Activated CD8-positive, alpha-beta memory T cell treated with anti-CD3 and anti-CD28 coated beads for 36 hours (primary cell): ENCODE measurements around the gene FCRL2. TPM values are rescaled to one million over a fixed set of nuclear protein-coding genes. Genes with fewer than 3 reads are reported as not detected.
"Not testable (repeated sequence)": the region's sequence is repeated elsewhere in the genome, so short reads cannot be mapped to it uniquely, and the experiment has no call there.

Experiments
- CTCF ChIA-PET: fragments of 350-600 bp; sonication (Branson Sonifier 250); formaldehyde crosslinking; loops from one replicate; lab custom pipeline; 2021; ENCODE audit warnings: antibody characterized with exemption; lab: Charles Lee
- POLR2A ChIA-PET: fragments of 350-600 bp; sonication (Branson Sonifier 250); formaldehyde crosslinking; loops from one replicate; lab custom pipeline; 2021; ENCODE audit warnings: antibody characterized with exemption; lab: Charles Lee
- total RNA-seq, 2 experiments: library from RNA; stranded (reverse); gene quantifications; one replicate each; pipeline ENCODE4 v1.2.3, GENCODE V29; 2021

The FCRL2 gene
- total RNA-seq, 2 experiments from 2014 or later: not detected

DNA sequence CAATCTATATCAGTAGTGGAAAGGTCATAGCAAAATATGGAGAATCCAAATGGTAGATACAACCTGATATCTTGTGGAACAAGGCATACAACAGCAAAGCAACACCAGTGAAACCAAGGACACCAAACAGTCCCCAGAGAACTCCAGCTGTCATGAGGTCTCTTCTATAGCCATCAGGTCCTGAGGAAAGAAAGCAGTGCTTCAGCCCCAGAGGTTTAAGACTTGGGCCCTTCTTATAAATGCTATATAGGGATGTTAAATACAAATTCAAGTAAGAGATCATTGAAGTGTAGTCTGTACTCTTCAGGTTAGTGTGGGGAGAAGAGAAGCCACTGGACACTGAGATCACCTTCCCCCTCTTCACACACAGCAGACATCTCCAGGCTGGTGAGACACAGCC is 10.1 kb downstream of the FCRL2 start:
- ChIA-PET CTCF (no interaction called here), POLR2A (no interaction called here)

DNA sequence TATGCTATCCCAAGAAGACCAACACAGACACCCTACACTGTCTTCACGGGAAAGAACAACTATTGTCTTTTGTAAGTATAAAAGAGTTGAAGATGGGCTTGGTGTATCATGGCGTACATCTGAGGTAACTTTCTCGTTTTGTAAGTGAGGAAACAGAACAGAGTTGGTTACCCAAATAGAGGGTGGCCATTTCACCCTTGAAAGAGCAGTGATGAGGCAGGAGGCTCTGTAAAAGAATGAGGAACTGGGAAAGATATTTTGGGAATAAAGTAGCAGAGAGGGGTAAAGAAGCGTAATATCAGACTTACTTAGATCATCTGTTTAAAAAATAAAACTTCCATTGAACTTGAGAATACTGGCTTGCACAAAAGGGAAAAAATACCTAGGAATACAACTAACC is 18.9 kb downstream of the FCRL2 start:
- ChIA-PET CTCF (no interaction called here), POLR2A (no interaction called here)

- ChIA-PET POLR2A (no interaction called here), CTCF (no interaction called here)
Measured at GRCh38 chr1:157753611-157754010, 23.3 kb downstream of the FCRL2 start.

- CTCF ChIA-PET: no interaction called here
Measured at GRCh38 chr1:157751283-157751682, 25.6 kb downstream of the FCRL2 start.

GRCh38 chr1:157748262-157748817 is 28.6 kb downstream of the FCRL2 start:
- POLR2A ChIA-PET: no interaction called here
- CTCF ChIA-PET: no interaction called here

More at GRCh38 chr1:157751283-157751682, 25.6 kb downstream of the FCRL2 start:
- POLR2A ChIA-PET: no interaction called here

DNA sequence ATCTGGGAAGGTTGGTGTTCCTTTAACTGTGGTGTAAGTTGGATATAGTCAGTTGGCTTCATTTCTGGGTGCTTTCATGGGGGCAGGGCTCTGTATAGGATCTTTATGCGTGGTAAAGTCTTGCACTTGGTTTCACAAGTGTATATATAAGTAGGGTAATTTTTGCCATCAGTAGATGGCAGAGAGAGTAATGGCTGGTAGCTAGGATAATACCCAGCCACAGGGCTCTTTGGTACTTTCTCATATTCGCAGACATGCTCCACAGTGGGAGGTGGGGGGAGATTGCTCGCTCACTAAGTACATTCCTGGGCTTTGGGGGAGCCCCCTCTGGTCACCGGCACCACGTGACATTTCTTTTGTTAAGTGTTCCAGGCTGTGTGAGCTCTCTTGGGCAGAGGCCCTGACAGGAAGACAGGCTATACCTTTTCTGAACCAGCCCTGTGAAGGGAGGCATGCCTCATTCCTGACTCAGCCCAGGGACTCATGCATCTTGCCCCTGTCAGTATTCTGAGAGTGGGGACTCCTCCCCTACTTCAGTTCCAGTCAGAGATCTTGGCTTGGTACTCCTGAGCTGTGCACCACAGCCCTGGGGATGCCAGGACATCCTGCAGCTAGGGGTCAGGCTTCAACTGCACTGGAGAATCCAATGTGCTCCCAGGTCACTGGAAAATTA is 37.6 kb downstream of the FCRL2 start:
- ChIA-PET CTCF (interaction anchor here (0.6 to 1.0 kb wide), 2 partner anchors 48 to 561 kb away, joined by 3 to 5 read pairs; no protein-coding TSS in a partner anchor), POLR2A (no interaction called here)

DNA sequence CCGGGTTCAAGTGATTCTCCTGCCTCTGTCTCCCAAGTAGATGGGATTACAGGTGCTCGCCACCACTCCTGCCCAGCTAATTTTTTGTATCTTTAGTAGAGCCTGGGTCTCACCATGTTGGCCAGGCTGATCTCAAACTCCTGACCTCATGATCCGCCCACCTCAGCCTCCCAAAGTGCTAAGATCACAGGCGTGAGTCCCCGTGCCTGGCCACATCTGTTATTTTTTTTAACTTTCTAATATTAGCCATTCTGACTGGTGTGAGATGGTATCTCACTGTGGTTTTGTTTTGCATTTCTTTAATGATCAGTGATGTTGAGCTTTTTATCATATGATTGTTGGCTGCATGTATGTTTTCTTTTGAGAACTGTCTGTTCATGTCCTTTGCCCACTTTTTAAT is 40.9 kb downstream of the FCRL2 start:
- CTCF ChIA-PET: not testable (repeated sequence)

GRCh38 chr1:157734321-157734720 is 42.6 kb downstream of the FCRL2 start:
- POLR2A ChIA-PET: no interaction called here

More for the DNA sequence above, 40.9 kb downstream of the FCRL2 start:
- POLR2A ChIA-PET: not testable (repeated sequence)

GRCh38 chr1:157732755-157733154 is 44.2 kb downstream of the FCRL2 start:
- POLR2A ChIA-PET: no interaction called here
- CTCF ChIA-PET: no interaction called here

More at GRCh38 chr1:157734321-157734720, 42.6 kb downstream of the FCRL2 start:
- CTCF ChIA-PET: no interaction called here

DNA sequence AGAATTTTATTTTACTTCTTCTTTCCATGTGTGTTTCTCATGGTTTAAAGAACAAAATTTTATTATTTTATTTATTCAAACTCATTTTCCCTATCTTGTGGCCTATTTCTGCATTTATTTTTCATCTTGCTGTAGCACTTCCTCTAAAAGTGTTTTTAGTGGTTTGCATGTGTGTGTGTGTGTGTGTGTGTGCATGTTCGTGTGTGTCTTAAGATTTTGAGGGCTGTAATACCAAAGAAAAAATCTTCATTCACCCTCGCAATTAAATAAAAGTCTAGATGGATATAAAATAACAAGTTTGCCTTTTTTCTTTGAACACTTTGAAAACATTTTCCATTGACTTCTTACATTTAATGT is 51.7 kb downstream of the FCRL2 start:
- CTCF ChIA-PET: no interaction called here
- POLR2A ChIA-PET: no interaction called here

DNA sequence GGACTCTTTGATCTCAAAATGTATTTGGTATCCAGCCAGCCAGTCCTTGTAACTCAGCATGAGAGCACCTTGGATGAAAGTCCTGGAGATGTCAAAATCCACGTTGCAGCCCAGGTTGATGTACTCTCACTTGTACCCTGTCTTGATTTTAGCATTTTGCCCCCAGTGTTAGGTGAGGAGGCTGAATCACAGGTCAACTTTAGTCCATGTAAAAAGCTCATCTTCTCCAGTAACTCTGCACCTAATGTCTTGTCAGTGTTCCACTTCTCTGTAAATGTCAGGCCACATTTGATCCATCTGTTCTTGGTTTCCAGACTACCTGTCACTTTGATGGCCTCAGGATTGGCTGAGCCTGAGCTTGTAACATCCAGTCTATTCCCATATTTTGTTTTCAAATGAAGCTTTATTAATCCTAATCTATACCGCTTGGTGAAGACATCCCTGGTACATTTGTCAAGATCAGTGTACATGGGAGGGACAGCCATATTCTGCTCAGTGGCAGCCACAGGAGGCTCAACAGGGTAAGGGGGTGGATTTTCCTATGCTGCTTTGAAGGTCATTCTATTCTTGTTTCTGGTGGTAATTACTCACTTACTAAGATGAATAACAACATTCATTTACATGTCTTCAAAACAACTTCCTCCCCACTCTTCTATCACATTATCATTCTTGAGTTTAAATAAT is 52.3 kb downstream of the FCRL2 start:
- CTCF ChIA-PET: no interaction called here
- POLR2A ChIA-PET: no interaction called here

GRCh38 chr1:157723157-157723556 is 53.8 kb downstream of the FCRL2 start:
- CTCF ChIA-PET: no interaction called here
- POLR2A ChIA-PET: interaction anchor here (1.3 kb wide), 1 partner anchor 23 kb away, joined by 5 read pairs; the partner anchor contains the start of gene FCRL3

- POLR2A ChIA-PET: no interaction called here
- CTCF ChIA-PET: no interaction called here
Measured at GRCh38 chr1:157721985-157722384, 54.9 kb downstream of the FCRL2 start.

DNA sequence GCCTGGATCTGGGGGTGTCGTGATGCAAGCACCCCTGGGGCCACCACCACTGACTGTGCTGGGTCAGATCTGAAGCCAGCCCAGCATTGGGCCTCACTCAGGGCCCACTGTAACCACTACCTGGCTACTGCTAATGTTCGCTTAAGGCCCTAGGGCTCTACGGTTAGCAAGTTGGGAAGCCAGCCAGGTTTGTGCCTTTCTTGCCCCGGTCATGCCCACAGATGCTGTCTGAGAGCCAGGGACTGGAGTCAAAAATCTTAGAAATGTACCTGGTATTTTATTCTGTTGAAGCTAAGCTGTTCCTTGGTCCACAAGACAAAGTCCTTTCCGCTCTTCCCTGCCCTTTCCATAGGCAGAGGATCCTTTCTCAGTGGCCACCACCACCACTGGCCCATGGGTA is 61.2 kb downstream of the FCRL2 start:
- POLR2A ChIA-PET: no interaction called here
- CTCF ChIA-PET: no interaction called here

DNA sequence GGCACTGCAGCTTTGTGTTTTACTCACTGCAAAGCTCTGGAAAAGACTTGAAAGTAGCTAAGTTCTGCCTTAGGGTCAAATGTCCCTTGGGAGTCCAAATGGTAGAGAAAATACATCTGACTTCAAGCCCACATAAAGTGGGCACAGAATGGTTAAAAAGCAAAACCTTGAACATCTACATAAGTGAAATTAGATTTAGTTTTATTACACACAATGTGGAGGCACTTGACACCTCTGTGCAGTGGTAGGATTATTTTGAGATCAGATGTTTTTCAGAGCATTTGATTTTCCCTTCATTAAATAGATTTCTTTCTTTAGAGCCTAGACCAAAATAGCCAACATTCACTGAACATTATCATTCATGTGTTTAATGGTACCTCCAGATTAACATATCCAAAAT is 65.1 kb downstream of the FCRL2 start:
- ChIA-PET CTCF (interaction anchor here (0.7 kb wide), 1 partner anchor 332 kb away, joined by 3 read pairs; no protein-coding TSS in a partner anchor), POLR2A (no interaction called here)

DNA sequence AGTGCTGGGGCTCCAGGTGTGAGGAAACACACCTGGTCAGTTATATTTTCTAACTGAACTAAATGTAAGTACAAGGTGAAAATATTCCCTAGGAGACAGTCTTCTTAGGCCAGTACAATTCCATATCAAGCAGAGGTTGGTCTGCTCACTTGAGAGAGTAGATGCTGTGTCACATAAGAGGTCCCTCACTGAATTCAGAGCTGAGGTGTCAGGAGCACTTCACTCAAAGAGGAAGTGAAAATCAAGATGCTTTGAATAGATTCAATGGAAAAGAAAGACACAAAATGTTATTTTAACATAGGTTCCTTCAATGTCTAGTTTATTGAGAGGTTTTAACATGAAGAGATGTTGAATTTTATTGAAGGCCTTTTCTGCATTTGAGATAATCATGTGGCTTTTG is 72.1 kb downstream of the FCRL2 start:
- POLR2A ChIA-PET: no interaction called here
- CTCF ChIA-PET: no interaction called here

DNA sequence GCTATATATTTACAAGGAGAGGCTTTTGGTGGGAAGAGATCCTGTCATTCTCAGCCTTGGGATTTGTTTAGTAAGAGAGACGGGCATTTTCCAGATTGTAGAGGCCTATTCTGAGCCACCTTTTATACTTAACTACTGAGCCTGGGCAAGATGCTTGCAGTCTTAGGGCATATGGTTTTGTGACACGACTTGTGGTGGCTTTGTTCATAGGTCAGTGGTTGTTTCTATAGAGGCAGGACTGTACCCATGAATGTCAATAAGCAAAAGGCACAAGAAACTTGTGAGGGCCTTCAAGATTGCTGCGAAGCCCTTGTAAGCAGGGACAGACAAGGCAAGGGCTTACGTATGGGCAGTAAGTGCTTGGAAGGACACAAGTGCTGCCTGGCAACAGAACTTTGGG is 73.0 kb downstream of the FCRL2 start:
- ChIA-PET POLR2A (no interaction called here), CTCF (no interaction called here)

GRCh38 chr1:157702308-157702825 is 74.6 kb downstream of the FCRL2 start:
- ChIA-PET POLR2A (no interaction called here), CTCF (no interaction called here)

- ChIA-PET CTCF (no interaction called here), POLR2A (interaction anchor here (0.9 kb wide), 1 partner anchor 23 kb away, joined by 5 read pairs; no protein-coding TSS in a partner anchor)
Measured at GRCh38 chr1:157700732-157701131, 76.2 kb downstream of the FCRL2 start, which contains the start of gene FCRL3. FCRL3 (minus strand) TSS chr1:157700769; CDS start chr1:157700489, 280 bp downstream.

- ChIA-PET POLR2A (interaction anchor here (0.9 kb wide), 1 partner anchor 23 kb away, joined by 5 read pairs; no protein-coding TSS in a partner anchor), CTCF (no interaction called here)
Measured at GRCh38 chr1:157700305-157700704, 76.6 kb downstream of the FCRL2 start.
